Liver (tissue), 9 donors: ENCODE measurements around the gene ZDBF2. TPM values are rescaled to one million over a fixed set of nuclear protein-coding genes. Genes with fewer than 3 reads are reported as not detected.

Experiments
- DNase-seq: peaks from one replicate; pipeline ENCODE4 v3.0.0-alpha.2; 2017; ENCODE audit warnings: low spot score
- H3K27ac ChIP-seq, 2 donors: one replicate each; pipeline ENCODE4 v1.7.0; 2013; ENCODE audit warnings: inconsistent platforms in 2 of 2, low read length in 2 of 2, control low read depth in 1 of 2, low read depth in 1 of 2, mild to moderate bottlenecking in 1 of 2
- H3K27me3 ChIP-seq, 4 donors: one replicate each; pipeline versions ENCODE4 v1.6.1 to v1.7.0; 2013; ENCODE audit warnings: low read length in 3 of 4, inconsistent platforms in 1 of 4, mild to moderate bottlenecking in 1 of 4, moderate library complexity in 1 of 4; ENCODE audit not compliant: control insufficient read depth in 4 of 4, insufficient read depth in 4 of 4
- H3K36me3 ChIP-seq, 4 donors: one replicate each; pipeline versions ENCODE4 v1.6.1 to v1.7.0; 2013; ENCODE audit warnings: low read length in 3 of 4, mild to moderate bottlenecking in 3 of 4, low read depth in 1 of 4, moderate library complexity in 1 of 4; ENCODE audit not compliant: control insufficient read depth in 4 of 4, insufficient read depth in 3 of 4
- H3K4me1 ChIP-seq, 4 donors: one replicate each; pipeline versions ENCODE4 v1.6.1 to v1.7.0; 2013; ENCODE audit warnings: low read length in 3 of 4, mild to moderate bottlenecking in 3 of 4, moderate library complexity in 1 of 4; ENCODE audit not compliant: control insufficient read depth in 4 of 4, insufficient read depth in 4 of 4
- H3K4me3 ChIP-seq, 3 donors: one replicate each; pipeline versions ENCODE4 v1.6.1 to v1.7.0; 2013; ENCODE audit warnings: low read length in 3 of 3, control low read depth in 1 of 3, low read depth in 1 of 3, mild to moderate bottlenecking in 1 of 3
- H3K9ac ChIP-seq, 2 donors: one replicate each; pipeline ENCODE4 v1.7.0; 2013; ENCODE audit warnings: low read length in 2 of 2, mild to moderate bottlenecking in 2 of 2, moderate library complexity in 2 of 2, control low read depth in 1 of 2, low read depth in 1 of 2
- H3K9me3 ChIP-seq, 4 donors: one replicate each; pipeline versions ENCODE4 v1.6.1 to v1.7.0; 2013; ENCODE audit warnings: low read length in 3 of 4; ENCODE audit not compliant: control insufficient read depth in 4 of 4
- ATF3 ChIP-seq: IDR thresholded peaks from 2 replicates; pipeline ENCODE4 v1.6.1; 2016; ENCODE audit warnings: antibody characterized with exemption
- CTCF ChIP-seq: fragments of 150-350 bp; IDR thresholded peaks from 2 replicates; pipeline ENCODE4 v1.5.1; 2017; ENCODE audit warnings: improper control_type of control experiment, low read depth, low read length; ENCODE audit not compliant: missing input control
- FOXA1 ChIP-seq: IDR thresholded peaks from 2 replicates; pipeline ENCODE4 v1.6.1; 2016; ENCODE audit warnings: antibody characterized with exemption
- FOXA2 ChIP-seq: IDR thresholded peaks from 2 replicates; pipeline ENCODE4 v1.6.1; 2016; ENCODE audit warnings: antibody characterized with exemption
- GABPA ChIP-seq, 2 donors: IDR thresholded peaks in 1 of 2; conservative IDR thresholded peaks in 1 of 2; 2 replicates each; pipeline ENCODE4 v1.6.1; 2016; ENCODE audit warnings: antibody characterized with exemption in 2 of 2, mild to moderate bottlenecking in 1 of 2, moderate library complexity in 1 of 2
- HNF4A ChIP-seq, 2 donors: conservative IDR thresholded peaks; 2 replicates each; pipeline ENCODE4 v1.6.1; 2016; ENCODE audit warnings: antibody characterized with exemption in 2 of 2, mild to moderate bottlenecking in 2 of 2
- HNF4G ChIP-seq: IDR thresholded peaks from 2 replicates; pipeline ENCODE4 v1.6.1; 2016; ENCODE audit warnings: antibody characterized with exemption
- JUND ChIP-seq, 2 donors: IDR thresholded peaks; 2 replicates each; pipeline ENCODE4 v1.6.1; 2016; ENCODE audit warnings: antibody characterized with exemption in 2 of 2
- MAX ChIP-seq: IDR thresholded peaks from 2 replicates; pipeline ENCODE4 v1.6.1; 2016; ENCODE audit warnings: antibody characterized with exemption
- RAD21 ChIP-seq, 2 donors: IDR thresholded peaks; 2 replicates each; pipeline ENCODE4 v1.6.1; 2016; ENCODE audit warnings: antibody characterized with exemption in 2 of 2, mild to moderate bottlenecking in 2 of 2
- RXRA ChIP-seq, 2 donors: IDR thresholded peaks; 2 replicates each; pipeline ENCODE4 v1.6.1; 2017 to 2018; ENCODE audit warnings: antibody characterized with exemption in 2 of 2, mild to moderate bottlenecking in 1 of 2
- SP1 ChIP-seq: IDR thresholded peaks from 2 replicates; pipeline ENCODE4 v1.6.1; 2018; ENCODE audit warnings: antibody characterized with exemption, mild to moderate bottlenecking
- WGBS: extraction: QIAGEN DNeasy Blood & Tissue Kit; methylation state at CpG from one replicate; pipeline ENCODE4 v1.1.7; 2013; 5-methylcytosine and 5-hydroxymethylcytosine counted together
- polyA plus RNA-seq, 2 donors: library from polyadenylated mRNA; stranded (reverse) in 1 of 2; unstranded in 1 of 2; fragments of 200-250 nt in 1 of 2; fragments of >200 nt in 1 of 2; fragmentation: Nextera tagmentation in 1 of 2; extraction: Ambion mirVana in 1 of 2; gene quantifications; one replicate each; pipeline versions ENCODE4 v1.2.1 to v1.2.3, GENCODE V29; 2013 to 2015
- total RNA-seq, 2 donors: library from RNA; depleted of rRNA; stranded (reverse); fragments of >200 nt; gene quantifications; one replicate each; pipeline ENCODE4 v1.2.3, GENCODE V29; 2014
- TF ChIP-seq, protein P1 (sequence below): IDR thresholded peaks from 2 replicates; pipeline ENCODE4 v1.6.1; 2016; ENCODE audit warnings: antibody characterized with exemption
- donor health status: healthy.
- donor health status: healthy.
- donor health status: healthy.
- donor health status: healthy.
- donor health status: healthy.

Gene ZDBF2
- total and polyA plus RNA-seq, 4 donors: 0.97 to 5.9 (median 1.9) TPM

- peaks cover 0 to 6% (median 5%) of the 10 kb centered on the region in 4 donors for H3K36me3 ChIP-seq
Measured at GRCh38 chr2:206287197-206287596, 12.7 kb downstream of the ZDBF2 start.

GRCh38 chr2:206289391-206289790, 14.9 kb downstream of the ZDBF2 start:
- H3K9me3 ChIP-seq: peaks cover 2 to 9% (median 5%) of the 10 kb centered on the region in 4 donors
- no peak overlapping the region for H3K4me3 ChIP-seq
- no peak overlapping the region for H3K27ac ChIP-seq
- no peak for DNase-seq
- no peak overlapping the region for H3K9ac ChIP-seq
- peaks cover 0 to 5% (median 3%) of the 10 kb centered on the region in 4 donors for H3K36me3 ChIP-seq
- TF ChIP-seq SP1: no peak
- TF ChIP-seq, protein P1, sequence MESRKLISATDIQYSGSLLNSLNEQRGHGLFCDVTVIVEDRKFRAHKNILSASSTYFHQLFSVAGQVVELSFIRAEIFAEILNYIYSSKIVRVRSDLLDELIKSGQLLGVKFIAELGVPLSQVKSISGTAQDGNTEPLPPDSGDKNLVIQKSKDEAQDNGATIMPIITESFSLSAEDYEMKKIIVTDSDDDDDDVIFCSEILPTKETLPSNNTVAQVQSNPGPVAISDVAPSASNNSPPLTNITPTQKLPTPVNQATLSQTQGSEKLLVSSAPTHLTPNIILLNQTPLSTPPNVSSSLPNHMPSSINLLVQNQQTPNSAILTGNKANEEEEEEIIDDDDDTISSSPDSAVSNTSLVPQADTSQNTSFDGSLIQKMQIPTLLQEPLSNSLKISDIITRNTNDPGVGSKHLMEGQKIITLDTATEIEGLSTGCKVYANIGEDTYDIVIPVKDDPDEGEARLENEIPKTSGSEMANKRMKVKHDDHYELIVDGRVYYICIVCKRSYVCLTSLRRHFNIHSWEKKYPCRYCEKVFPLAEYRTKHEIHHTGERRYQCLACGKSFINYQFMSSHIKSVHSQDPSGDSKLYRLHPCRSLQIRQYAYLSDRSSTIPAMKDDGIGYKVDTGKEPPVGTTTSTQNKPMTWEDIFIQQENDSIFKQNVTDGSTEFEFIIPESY: no peak
- TF ChIP-seq MAX: no peak
- TF ChIP-seq HNF4A (conservative IDR thresholded peaks at IDR 0.05): no peak
- TF ChIP-seq RAD21 (IDR thresholded peaks at IDR 0.05): no peak
- 85% methylated on average over 4 of the region's 4 CpGs for WGBS
- no peaks in the 10 kb centered on the region for H3K4me1 ChIP-seq
- no peaks in the 10 kb centered on the region for H3K27me3 ChIP-seq

More at GRCh38 chr2:206287197-206287596, 12.7 kb downstream of the ZDBF2 start:
- Histone ChIP-seq H3K4me1 (no peaks in the 10 kb centered on the region), H3K27ac (no peak overlapping the region), H3K4me3 (no peak overlapping the region), H3K27me3 (no peaks in the 10 kb centered on the region), H3K9me3 (peaks cover 2 to 9% (median 5%) of the 10 kb centered on the region in 4 donors), H3K9ac (no peak overlapping the region)
- no peak for DNase-seq
- TF ChIP-seq CTCF: no peak
- TF ChIP-seq FOXA2: no peak
- TF ChIP-seq FOXA1: no peak
- no peak for TF ChIP-seq RXRA (IDR thresholded peaks at IDR 0.05)
- TF ChIP-seq HNF4G: no peak
- no peak for TF ChIP-seq ATF3
- no peak for TF ChIP-seq SP1
- TF ChIP-seq JUND (IDR thresholded peaks at IDR 0.05): no peak
- no peak for TF ChIP-seq RAD21 (IDR thresholded peaks at IDR 0.05)
- TF ChIP-seq, protein P1: no peak
- 94% methylated on average over 2 of the region's 2 CpGs for WGBS

DNA sequence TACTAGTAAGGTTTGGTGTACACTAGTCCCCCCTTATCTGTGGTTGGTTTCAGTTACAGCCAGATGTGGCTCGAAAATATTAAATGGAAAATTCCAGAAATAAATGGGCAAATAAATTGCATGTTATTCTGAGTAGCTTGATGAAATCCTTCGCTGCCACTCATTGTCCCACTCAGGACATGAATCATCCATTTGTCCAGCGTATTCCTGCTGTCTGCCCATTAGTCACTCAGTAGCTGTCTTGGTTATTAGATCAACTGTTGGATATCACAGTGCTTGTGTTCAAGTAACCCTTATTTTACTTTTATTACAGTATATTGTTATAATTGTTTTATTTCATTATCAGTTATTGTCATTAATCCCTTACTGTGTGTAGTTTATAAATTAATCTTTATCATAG, 21.7 kb downstream of the ZDBF2 start:
- H3K9ac ChIP-seq: no peak overlapping the region
- TF ChIP-seq GABPA (IDR thresholded peaks at IDR 0.05 in 1 of 2, conservative IDR thresholded peaks at IDR 0.05 in 1 of 2) (no peak), CTCF (no peak), JUND (IDR thresholded peaks at IDR 0.05) (no peak)
- TF ChIP-seq, protein P1: no peak
- no peak overlapping the region for H3K4me3 ChIP-seq
- no peak overlapping the region for H3K27ac ChIP-seq
- H3K4me1 ChIP-seq: no peaks in the 10 kb centered on the region
- DNase-seq: no peak
- H3K9me3 ChIP-seq: no peaks in the 10 kb centered on the region
- H3K27me3 ChIP-seq: no peaks in the 10 kb centered on the region
- 91% methylated on average over 3 of the region's 3 CpGs for WGBS
- no peaks in the 10 kb centered on the region for H3K36me3 ChIP-seq
